Activated CD4-positive, alpha-beta T cell treated with anti-CD3 and anti-CD28 coated beads, Interleukin-2, Interleukin-6, amounts not matched to agents 100 ng/mL and 50 ng/mL, durations not matched to agents 16 hours and 8 hours (primary cell): ENCODE results near the gene POLR1G.

Experiments
- DNase-seq: peaks from one replicate; pipeline ENCODE4 v3.0.0-alpha.2; 2020

The POLR1G gene

DNA sequence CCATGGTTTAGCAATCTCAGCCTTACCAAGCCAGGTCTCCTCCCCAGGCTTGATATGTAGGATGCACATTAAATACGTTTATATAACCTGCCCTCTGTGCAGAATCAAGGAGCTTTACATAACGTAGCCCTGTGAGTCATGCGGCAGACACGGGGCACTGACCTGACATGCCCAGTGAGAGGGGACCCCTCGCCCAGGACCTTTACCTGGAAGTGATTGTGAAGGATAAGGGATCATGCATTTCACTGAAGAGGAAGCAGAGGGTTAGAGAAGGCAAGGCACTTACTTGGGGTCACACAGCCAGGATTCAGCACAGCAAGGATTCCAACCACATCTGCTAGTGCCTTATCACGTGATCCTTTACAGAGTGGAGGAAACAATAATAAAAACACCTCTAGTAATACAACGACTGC lies 42.4 kb downstream of the POLR1G start:
- no peak for DNase-seq

DNA sequence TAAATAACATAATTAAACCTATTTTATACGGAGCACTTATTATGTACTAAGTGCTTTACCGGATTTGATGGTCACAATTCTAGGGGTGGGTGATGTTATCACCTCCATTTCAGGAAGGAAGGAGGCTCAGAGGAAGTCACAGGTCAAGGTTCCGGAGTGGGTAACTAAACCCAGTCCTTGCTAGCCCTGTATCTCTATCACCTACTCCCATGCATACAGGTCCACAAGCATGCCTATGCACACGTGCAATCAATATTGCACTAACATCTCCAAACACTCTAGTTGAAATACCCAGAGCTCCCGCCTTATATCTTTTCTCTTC lies 43.5 kb downstream of the POLR1G start:
- peak; percentile 69 for DNase-seq

DNA sequence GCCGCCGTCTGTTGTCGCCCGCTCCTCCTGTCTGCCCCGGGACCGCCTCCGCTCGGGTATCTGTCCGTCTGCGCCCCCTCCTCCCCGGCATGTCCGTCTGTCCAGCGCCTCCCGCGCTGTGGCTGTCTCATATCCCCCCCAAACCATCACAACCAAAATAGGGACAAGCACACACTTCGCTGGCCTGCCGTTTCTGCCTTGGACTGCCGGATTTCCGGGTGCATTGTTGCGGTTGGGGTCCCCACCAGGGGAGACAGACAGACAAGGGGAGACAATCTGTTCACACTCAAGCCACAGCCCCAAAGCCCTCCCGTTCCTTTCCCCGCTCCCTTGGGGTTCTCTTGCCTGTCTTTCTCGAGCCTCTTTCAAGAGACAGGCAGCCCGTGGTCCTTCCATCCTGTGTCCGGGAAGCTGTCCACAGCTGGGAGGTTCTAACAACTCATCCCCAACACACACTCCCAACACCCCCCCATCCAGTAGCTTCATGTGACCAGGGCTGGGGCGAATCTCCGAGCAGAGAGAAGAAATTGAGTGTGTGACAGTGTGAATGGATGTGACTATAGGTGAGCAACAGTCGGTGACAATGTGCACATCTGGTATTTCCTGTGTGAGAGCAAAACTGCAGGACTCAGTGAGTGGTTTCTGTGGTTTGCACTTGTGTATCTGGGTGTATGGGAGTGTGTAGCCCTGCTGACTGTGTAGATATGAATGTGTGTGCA lies 44.8 kb downstream of the POLR1G start:
- peak; percentile 68 for DNase-seq

DNA sequence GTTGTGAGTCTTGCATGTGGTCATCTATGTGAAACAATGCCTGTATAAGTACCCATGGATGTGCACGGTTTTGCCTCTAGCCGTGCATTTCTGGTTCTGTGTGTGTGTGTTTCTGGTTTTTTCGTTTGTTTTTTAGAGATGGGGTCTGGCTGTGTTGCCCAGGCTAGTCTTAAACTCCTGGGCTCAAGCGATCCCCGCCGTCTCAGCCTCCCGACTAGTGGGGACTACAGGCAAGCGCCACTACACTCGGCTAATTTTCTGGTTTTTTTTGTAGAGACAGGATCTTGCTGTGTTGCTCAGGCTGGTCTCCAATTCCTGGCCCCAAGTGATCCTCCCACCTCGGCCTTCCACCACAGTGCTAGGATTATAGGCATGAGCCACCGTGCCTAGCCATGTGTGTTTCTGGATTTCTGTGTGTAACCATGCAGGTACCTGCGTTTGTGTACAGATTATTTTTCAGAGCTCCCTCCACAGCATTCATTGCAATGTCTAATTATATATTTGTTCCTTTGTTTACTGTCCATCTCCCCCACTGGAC lies 45.5 kb downstream of the POLR1G start:
- DNase-seq, result no peak

DNA sequence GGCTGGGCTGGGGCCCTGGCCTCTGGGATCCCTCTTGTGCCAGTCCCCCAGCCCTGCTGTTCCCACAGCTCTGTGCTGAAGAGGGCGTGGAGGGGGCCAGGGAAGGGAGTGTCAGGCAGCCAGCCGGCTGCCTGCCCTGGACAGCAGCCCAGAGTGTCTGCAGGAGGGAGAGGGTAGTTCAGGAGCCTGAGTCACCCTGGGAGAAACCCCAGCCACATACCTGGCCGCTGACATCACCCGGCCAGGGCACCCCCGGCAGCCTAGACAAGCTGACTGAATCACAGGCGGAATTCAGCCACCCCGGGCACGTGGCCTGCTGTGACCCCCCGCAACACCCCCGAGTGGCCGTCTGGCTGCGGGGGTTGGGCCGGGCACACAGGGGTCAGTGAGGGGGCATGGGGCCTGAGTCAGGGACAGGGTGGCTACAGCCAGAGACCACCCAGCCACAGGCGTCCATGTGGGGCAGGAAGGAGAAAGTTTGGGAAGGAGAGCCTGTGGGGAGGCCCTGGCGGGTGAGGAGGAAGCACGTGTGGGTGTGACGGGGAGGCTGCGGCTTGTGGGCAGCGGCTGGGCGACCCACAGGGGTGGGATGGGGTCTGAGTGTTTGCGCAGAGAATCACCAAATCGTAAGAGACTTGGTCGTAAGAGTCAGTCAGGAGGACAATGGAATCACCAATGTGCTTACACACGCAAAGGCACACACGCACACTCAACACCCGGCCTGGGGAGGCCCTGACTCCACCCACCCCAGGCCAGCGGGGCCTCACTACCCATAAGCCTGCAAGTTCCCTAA lies 49.5 kb downstream of the POLR1G start:
- DNase-seq, result peak; percentile 65

DNA sequence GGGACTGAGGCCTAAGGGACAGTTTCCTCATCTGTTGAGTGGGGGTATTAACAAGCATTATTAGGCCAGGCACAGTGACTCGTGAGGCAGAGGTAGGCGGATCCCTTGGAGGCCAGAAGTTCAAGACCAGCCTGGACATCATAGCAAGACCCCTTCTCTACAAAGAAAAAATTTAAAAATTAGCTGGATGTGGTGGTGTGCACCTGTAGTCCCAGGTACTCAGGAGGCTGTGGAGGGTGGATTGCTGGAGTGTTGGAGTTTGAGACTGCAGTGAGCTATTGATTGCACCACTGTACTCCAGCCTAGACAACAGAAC lies 50.0 kb downstream of the POLR1G start:
- DNase-seq, result no peak

DNA sequence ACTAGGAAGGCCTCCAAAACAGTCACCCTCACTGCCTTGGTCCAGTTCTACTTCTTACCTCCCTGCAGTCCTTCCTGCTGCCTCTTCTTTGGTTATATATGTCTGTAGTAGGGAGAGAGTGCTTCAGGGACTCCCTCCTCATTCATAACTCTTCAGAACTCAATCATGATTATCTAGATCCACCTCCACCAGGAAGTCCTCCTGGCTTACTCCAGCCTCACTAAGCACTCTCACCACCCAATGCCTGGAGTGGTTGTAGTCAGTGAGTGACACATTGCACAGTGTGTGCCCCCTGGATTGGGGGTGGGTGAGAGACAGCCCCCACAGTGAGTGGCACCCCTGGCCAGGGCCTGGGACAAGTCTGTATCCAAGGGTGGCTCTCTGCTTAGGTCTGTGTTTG lies 51.3 kb downstream of the POLR1G start:
- no peak for DNase-seq
